H1 (cell line): Measurements from ENCODE around the gene ARHGAP10. TPM values are rescaled to one million over a fixed set of nuclear protein-coding genes. Genes with fewer than 3 reads are reported as not detected.

ENCODE experiments used
- CTCF ChIA-PET: fragments of 300-600 bp; sonication (Branson Sonifier 250); formaldehyde crosslinking; loops from one replicate; lab custom pipeline; 2021; ENCODE audit not compliant: partially characterized antibody; lab: Charles Lee
- POLR2A ChIA-PET: fragments of 300-600 bp; sonication (Branson Sonifier 250); formaldehyde crosslinking; loops from one replicate; lab custom pipeline; 2021; ENCODE audit warnings: inconsistent platforms; ENCODE audit not compliant: partially characterized antibody; lab: Charles Lee
- DNase-seq, 2 experiments: peaks; one replicate each; pipeline versions ENCODE4 v3.0.0 to v3.0.0-alpha.2; 2010 to 2022; ENCODE audit warnings: low spot score in 2 of 2, low read depth in 1 of 2, mixed read lengths in 1 of 2
- FAIRE-seq: peaks from 2 replicates; lab custom pipeline; 2011; peaks lifted over from hg19 to GRCh38; lab: Jason Lieb, UNC
- H2AFZ ChIP-seq: 2 replicates; pipeline ENCODE4 v1.8.1; 2012; ENCODE audit warnings: low read length, inconsistent platforms
- H2AK5ac ChIP-seq: 2 replicates; pipeline ENCODE4 v1.6.1; 2013; ENCODE audit warnings: low read depth, low read length
- H2BK120ac ChIP-seq: replicated peaks from 2 replicates; pipeline ENCODE3; 2013; ENCODE audit warnings: low read depth, low read length, inconsistent platforms
- H2BK12ac ChIP-seq: 2 replicates; pipeline ENCODE4 v1.6.1; 2013; ENCODE audit warnings: low read depth, low read length
- H2BK15ac ChIP-seq: 2 replicates; pipeline ENCODE4 v1.6.1; 2013; ENCODE audit warnings: low read length
- H2BK20ac ChIP-seq: 2 replicates; pipeline ENCODE4 v1.6.1; 2013; ENCODE audit warnings: low read length
- H2BK5ac ChIP-seq: 2 replicates; pipeline ENCODE4 v1.6.1; 2013; ENCODE audit warnings: low read depth, low read length
- H3K14ac ChIP-seq: 2 replicates; pipeline ENCODE4 v1.6.1; 2013; ENCODE audit warnings: inconsistent platforms; ENCODE audit not compliant: insufficient read length
- H3K18ac ChIP-seq: 2 replicates; pipeline ENCODE4 v1.6.1; 2013; ENCODE audit warnings: low read length; ENCODE audit errors: extremely low read depth
- H3K23ac ChIP-seq: 2 replicates; pipeline ENCODE4 v1.6.1; 2013; ENCODE audit warnings: inconsistent platforms; ENCODE audit not compliant: insufficient read length
- H3K23me2 ChIP-seq: 2 replicates; pipeline ENCODE4 v1.6.1; 2013; ENCODE audit warnings: low read depth, low read length
- H3K27ac ChIP-seq: 2 replicates; pipeline ENCODE4 v1.6.1; 2011; ENCODE audit warnings: low read depth, low read length, inconsistent platforms
- H3K27me3 ChIP-seq, 4 experiments: replicated peaks in 1 of 4; 1 replicate in 1 of 4; 2 replicates in 3 of 4; pipeline versions ENCODE4 v1.6.1 to v1.8.1; 2011 to 2013; ENCODE audit warnings: low read length in 3 of 4, mild to moderate bottlenecking in 3 of 4, inconsistent platforms in 2 of 4, mixed read lengths in 2 of 4, moderate library complexity in 1 of 4; ENCODE audit not compliant: control insufficient read depth in 3 of 4, insufficient read depth in 3 of 4; ENCODE audit errors: extremely low read depth in 1 of 4
- H3K36me3 ChIP-seq, 4 experiments: 2 replicates each; pipeline versions ENCODE4 v1.6.1 to v1.8.1; 2011 to 2013; ENCODE audit warnings: mild to moderate bottlenecking in 4 of 4, low read length in 3 of 4, moderate library complexity in 2 of 4, control low read depth in 1 of 4, inconsistent platforms in 1 of 4; ENCODE audit not compliant: insufficient read depth in 4 of 4, control insufficient read depth in 2 of 4
- H3K4ac ChIP-seq: replicated peaks from 2 replicates; pipeline ENCODE3; 2013; ENCODE audit warnings: low read length, low read depth, mixed read lengths, inconsistent platforms; ENCODE audit not compliant: insufficient read length
- H3K4me1 ChIP-seq, 4 experiments: replicated peaks in 1 of 4; 1 replicate in 1 of 4; 2 replicates in 3 of 4; pipeline versions ENCODE4 v1.6.1 to v1.8.1; 2011 to 2013; ENCODE audit warnings: low read length in 3 of 4, inconsistent platforms in 2 of 4, mixed read lengths in 1 of 4; ENCODE audit not compliant: insufficient read depth in 4 of 4, control insufficient read depth in 3 of 4
- H3K4me2 ChIP-seq, 2 experiments: 2 replicates each; pipeline versions ENCODE4 v1.6.1 to v1.8.1; 2011 to 2013; ENCODE audit warnings: low read depth in 2 of 2, low read length in 2 of 2, control low read depth in 1 of 2, inconsistent platforms in 1 of 2, mild to moderate bottlenecking in 1 of 2; ENCODE audit not compliant: insufficient read depth in 1 of 2
- H3K4me3 ChIP-seq, 4 experiments: fragments of 200-600, 300-600 bp in 1 of 4; sonication (generic), shearing (Covaris generic), sonication (Bioruptor Twin) in 1 of 4; 2 replicates each; pipeline versions ENCODE4 v1.5.1 to v1.8.1; 2011 to 2016; ENCODE audit warnings: low read length in 4 of 4, low read depth in 3 of 4, control low read depth in 2 of 4, inconsistent platforms in 2 of 4, mild to moderate bottlenecking in 2 of 4, mixed read lengths in 1 of 4, moderate library complexity in 1 of 4; ENCODE audit not compliant: insufficient read depth in 2 of 4; ENCODE audit errors: extremely low read depth in 1 of 4
- H3K56ac ChIP-seq: replicated peaks from 2 replicates; pipeline ENCODE3; 2013; ENCODE audit warnings: low read depth, mild to moderate bottlenecking, mixed read lengths, low read length, inconsistent platforms; ENCODE audit not compliant: insufficient read length
- H3K79me1 ChIP-seq: 2 replicates; pipeline ENCODE4 v1.6.1; 2013; ENCODE audit warnings: low read depth, low read length, control low read depth
- H3K79me2 ChIP-seq, 2 experiments: 2 replicates each; pipeline versions ENCODE4 v1.6.1 to v1.8.1; 2012 to 2013; ENCODE audit warnings: low read length in 2 of 2, mild to moderate bottlenecking in 2 of 2, inconsistent platforms in 1 of 2; ENCODE audit not compliant: insufficient read depth in 2 of 2, control insufficient read depth in 1 of 2
- H3K9ac ChIP-seq, 4 experiments: replicated peaks in 1 of 4; 1 replicate in 1 of 4; 2 replicates in 3 of 4; pipeline versions ENCODE4 v1.6.1 to v1.8.1; 2011 to 2013; ENCODE audit warnings: low read depth in 3 of 4, low read length in 3 of 4, control low read depth in 2 of 4, mild to moderate bottlenecking in 2 of 4, moderate library complexity in 2 of 4, inconsistent platforms in 1 of 4; ENCODE audit errors: extremely low read depth in 1 of 4
- H3K9me3 ChIP-seq, 2 experiments: 2 replicates each; pipeline versions ENCODE4 v1.6.1 to v1.8.1; 2012 to 2013; ENCODE audit warnings: mild to moderate bottlenecking in 2 of 2, moderate library complexity in 2 of 2, control low read depth in 1 of 2, inconsistent platforms in 1 of 2, low read depth in 1 of 2, low read length in 1 of 2, mixed read lengths in 1 of 2; ENCODE audit not compliant: insufficient read depth in 2 of 2
- H4K20me1 ChIP-seq, 2 experiments: replicated peaks in 1 of 2; 2 replicates each; pipeline versions ENCODE3 to v1.8.1; 2011 to 2013; ENCODE audit warnings: inconsistent platforms in 2 of 2, low read length in 2 of 2, mild to moderate bottlenecking in 1 of 2; ENCODE audit not compliant: insufficient read depth in 2 of 2, control insufficient read depth in 1 of 2
- H4K5ac ChIP-seq: 2 replicates; pipeline ENCODE4 v1.6.1; 2013; ENCODE audit warnings: low read length, low read depth, mixed read lengths, inconsistent platforms; ENCODE audit not compliant: insufficient read length
- H4K8ac ChIP-seq: 2 replicates; pipeline ENCODE4 v1.8.0; 2013; ENCODE audit warnings: mild to moderate bottlenecking, moderate library complexity, low read length, inconsistent platforms; ENCODE audit not compliant: insufficient read depth; ENCODE audit errors: extremely low read depth
- H4K91ac ChIP-seq: replicated peaks from 2 replicates; pipeline ENCODE3; 2013; ENCODE audit warnings: low read length, mixed read lengths, inconsistent platforms; ENCODE audit not compliant: insufficient read length
- BACH1 ChIP-seq: IDR thresholded peaks from 2 replicates; pipeline ENCODE4 v1.6.1; 2012; ENCODE audit warnings: low read length, improper control_type of control experiment
- BRCA1 ChIP-seq: IDR thresholded peaks from 2 replicates; pipeline ENCODE4 v1.6.1; 2012; ENCODE audit warnings: low read depth, low read length, improper control_type of control experiment
- CEBPB ChIP-seq: IDR thresholded peaks from 2 replicates; pipeline ENCODE4 v1.6.1; 2012; ENCODE audit warnings: low read depth, low read length
- EGR1 ChIP-seq: IDR thresholded peaks from 2 replicates; pipeline ENCODE4 v1.6.1; 2011; ENCODE audit warnings: low read depth, low read length, borderline replicate concordance
- KDM4A ChIP-seq: IDR thresholded peaks from one replicate; pipeline ENCODE4 v1.7.1; 2012; ENCODE audit warnings: low read depth, mild to moderate bottlenecking, moderate library complexity, low read length, inconsistent platforms; ENCODE audit not compliant: severe bottlenecking
- NANOG ChIP-seq: IDR thresholded peaks from 2 replicates; pipeline ENCODE4 v1.6.1; 2011; ENCODE audit warnings: low read length, low read depth, mild to moderate bottlenecking, inconsistent platforms; ENCODE audit not compliant: insufficient read depth, poor library complexity, severe bottlenecking
- POLR2AphosphoS5 ChIP-seq: IDR thresholded peaks from 2 replicates; pipeline ENCODE4 v1.6.1; 2011; ENCODE audit warnings: low read depth, low read length
- SIRT6 ChIP-seq: IDR thresholded peaks from one replicate; pipeline ENCODE4 v1.7.1; 2012; ENCODE audit warnings: low read length, inconsistent platforms
- SRF ChIP-seq: IDR thresholded peaks from 2 replicates; pipeline ENCODE4 v1.6.1; 2011; ENCODE audit warnings: mild to moderate bottlenecking, low read depth, low read length, moderate library complexity
- ZNF274 ChIP-seq: IDR thresholded peaks from 2 replicates; pipeline ENCODE4 v1.7.0; 2012; ENCODE audit warnings: low read length, borderline replicate concordance; ENCODE audit errors: extremely low read depth
- WGBS, 2 experiments: shearing (Covaris generic) in 1 of 2; methylation state at CpG; one replicate each; pipeline versions ENCODE4 v1.1.6 to v1.1.7; 2013 to 2015; ENCODE audit warnings: low lambda C conversion rate in 2 of 2, mixed read lengths in 2 of 2, inconsistent platforms in 1 of 2, low coverage in 1 of 2, missing lambda C conversion rate in 1 of 2; ENCODE audit not compliant: insufficient replicate concordance in 2 of 2, insufficient coverage in 1 of 2, insufficient read length in 1 of 2; ENCODE audit errors: extremely low coverage in 1 of 2, missing lambda C conversion rate in 1 of 2; 5-methylcytosine and 5-hydroxymethylcytosine counted together
- polyA plus RNA-seq, 7 experiments: library from polyadenylated mRNA; depleted of rRNA in 3 of 7; stranded (reverse) in 5 of 7; unstranded in 2 of 7; fragments of >200 nt in 5 of 7; fragments of 200-250 nt in 2 of 7; gene quantifications; 1 replicate in 5 of 7; 2 replicates in 1 of 7; 4 replicates in 1 of 7; pipeline versions ENCODE4 v1.2.1 to v1.2.3, GENCODE V29; 2011 to 2013; ENCODE audit warnings: missing spikeins in 2 of 7, mixed read lengths in 2 of 7
- total RNA-seq: library from RNA; stranded (reverse); fragmentation: NEBNext Ultra II Directional; extraction: Animal tissue kit (Norgen Biotek cat#: 25700); gene quantifications from 2 replicates; pipeline ENCODE4 v1.2.1, GENCODE V29; 2021

Gene ARHGAP10
- total and polyA plus RNA-seq, 2 of the 8 experiments (the other 6 are each of a cell fraction or from before 2014, with no cell fraction given): 3.7 to 6.1 TPM

- Histone ChIP-seq H4K91ac (no peak overlapping the region), H2BK12ac (no peak overlapping the region), H3K4ac (no peak overlapping the region), H2BK5ac (no peak overlapping the region), H3K9me3 (no peaks in the 10 kb centered on the region), H3K23me2 (no peaks in the 10 kb centered on the region), H3K27ac (no peak overlapping the region), H3K18ac (no peak overlapping the region), H4K20me1 (no peaks in the 10 kb centered on the region), H3K14ac (no peak overlapping the region), H3K9ac (no peak overlapping the region), H2BK120ac (no peak overlapping the region), H3K56ac (no peak overlapping the region), H2BK15ac (no peak overlapping the region), H3K79me1 (no peaks in the 10 kb centered on the region), H3K79me2 (no peaks in the 10 kb centered on the region), H3K23ac (no peak overlapping the region), H3K4me1 (peaks cover 0 to 3% (median 2%) of the 10 kb centered on the region in 4 experiments; a peak in 2 of 7 replicates), H2AFZ (no peak overlapping the region), H2AK5ac (no peak overlapping the region), H3K36me3 (no peaks in the 10 kb centered on the region), H4K8ac (no peak overlapping the region), H4K5ac (no peak overlapping the region), H3K27me3 (no peaks in the 10 kb centered on the region), H3K4me3 (no peak overlapping the region)
- POLR2A ChIA-PET: no interaction called here
- FAIRE-seq: no peak
- 100% methylated on average over 3 of the region's 3 CpGs; no CpG with 5 or more reads in 1 of the 2 experiments for WGBS, 2 experiments
- CTCF ChIA-PET: interaction anchor here (0.6 to 1.3 kb wide), 6 partner anchors 9 to 81 kb away, joined by 3 to 4 read pairs (median 3); no protein-coding TSS in a partner anchor
- no peak for DNase-seq
- TF ChIP-seq POLR2AphosphoS5: no peak
- no peak for TF ChIP-seq NANOG
- TF ChIP-seq BACH1: no peak
- no peak for TF ChIP-seq BRCA1
- TF ChIP-seq SRF: no peak
- no peak for TF ChIP-seq CEBPB
- no peak for TF ChIP-seq EGR1
- no peak for TF ChIP-seq SIRT6
- no peak for TF ChIP-seq KDM4A
- no peak for TF ChIP-seq ZNF274
- TF ChIP-seq, all 59 proteins: peak for 0
- Histone ChIP-seq H3K4me2 (no peak overlapping the region), H2BK20ac (no peak overlapping the region)
Measured at GRCh38 chr4:148029781-148030180, 297.9 kb downstream of the ARHGAP10 start.
